NB4 (cell line): ENCODE data around the gene ADPRM.

ENCODE experiments used
- MYC ChIP-seq: IDR thresholded peaks from 2 replicates; pipeline ENCODE4 v1.6.1; 2011; ENCODE audit warnings: low read depth, low read length
- TF ChIP-seq, protein P1 (sequence below): IDR thresholded peaks from one replicate; pipeline ENCODE4 v1.5.1; 2012; ENCODE audit warnings: low read depth, low read length
- TF ChIP-seq, protein P2 (sequence below): IDR thresholded peaks from 2 replicates; pipeline ENCODE4 v1.6.1; 2011; ENCODE audit warnings: low read depth, low read length

DNA sequence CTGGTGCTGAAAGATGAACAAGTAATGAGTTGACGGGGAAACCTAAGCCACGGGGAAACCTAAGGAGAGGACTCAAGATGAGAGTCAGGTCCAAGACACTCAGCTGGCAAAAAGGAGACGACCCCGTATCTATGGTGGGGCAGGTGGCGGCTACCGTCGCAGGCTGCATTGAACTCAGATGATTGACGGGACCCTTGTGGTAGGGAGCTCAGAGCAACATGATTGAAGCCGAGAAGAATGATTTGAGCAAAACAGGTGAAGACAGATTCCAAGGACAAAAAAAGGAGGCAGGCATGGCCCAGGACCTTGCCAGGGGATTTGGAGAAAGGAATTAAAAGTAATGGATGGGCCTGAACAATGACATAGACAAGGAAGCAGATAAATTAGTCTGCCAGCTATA lies 32.8 kb upstream of the ADPRM start:
- TF ChIP-seq, protein P1, sequence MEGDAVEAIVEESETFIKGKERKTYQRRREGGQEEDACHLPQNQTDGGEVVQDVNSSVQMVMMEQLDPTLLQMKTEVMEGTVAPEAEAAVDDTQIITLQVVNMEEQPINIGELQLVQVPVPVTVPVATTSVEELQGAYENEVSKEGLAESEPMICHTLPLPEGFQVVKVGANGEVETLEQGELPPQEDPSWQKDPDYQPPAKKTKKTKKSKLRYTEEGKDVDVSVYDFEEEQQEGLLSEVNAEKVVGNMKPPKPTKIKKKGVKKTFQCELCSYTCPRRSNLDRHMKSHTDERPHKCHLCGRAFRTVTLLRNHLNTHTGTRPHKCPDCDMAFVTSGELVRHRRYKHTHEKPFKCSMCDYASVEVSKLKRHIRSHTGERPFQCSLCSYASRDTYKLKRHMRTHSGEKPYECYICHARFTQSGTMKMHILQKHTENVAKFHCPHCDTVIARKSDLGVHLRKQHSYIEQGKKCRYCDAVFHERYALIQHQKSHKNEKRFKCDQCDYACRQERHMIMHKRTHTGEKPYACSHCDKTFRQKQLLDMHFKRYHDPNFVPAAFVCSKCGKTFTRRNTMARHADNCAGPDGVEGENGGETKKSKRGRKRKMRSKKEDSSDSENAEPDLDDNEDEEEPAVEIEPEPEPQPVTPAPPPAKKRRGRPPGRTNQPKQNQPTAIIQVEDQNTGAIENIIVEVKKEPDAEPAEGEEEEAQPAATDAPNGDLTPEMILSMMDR = no peak
- TF ChIP-seq MYC = no peak
- TF ChIP-seq, protein P2, sequence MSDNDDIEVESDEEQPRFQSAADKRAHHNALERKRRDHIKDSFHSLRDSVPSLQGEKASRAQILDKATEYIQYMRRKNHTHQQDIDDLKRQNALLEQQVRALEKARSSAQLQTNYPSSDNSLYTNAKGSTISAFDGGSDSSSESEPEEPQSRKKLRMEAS = no peak
